Osteocyte (in vitro differentiated cells): Measurements from ENCODE around the gene KRT73. TPM values are rescaled to one million over a fixed set of nuclear protein-coding genes. Genes with fewer than 3 reads are reported as not detected.
A peak's percentile ranks its signal among the peaks of the same experiment; 100 is the strongest.

ENCODE experiments used
- DNase-seq: peaks from one replicate; pipeline ENCODE4 v3.0.0; 2021; ENCODE audit warnings: mixed read lengths; ENCODE audit not compliant: unreplicated experiment; ENCODE audit errors: extremely low spot score
- H3K27ac Mint-ChIP-seq: one replicate; pipeline ENCODE4 v1.8.0; 2021; ENCODE audit warnings: mild to moderate bottlenecking, mixed read lengths; ENCODE audit not compliant: unreplicated experiment
- H3K27me3 Mint-ChIP-seq: one replicate; pipeline ENCODE4 v1.8.0; 2021; ENCODE audit warnings: mixed read lengths; ENCODE audit not compliant: unreplicated experiment
- H3K36me3 Mint-ChIP-seq: one replicate; pipeline ENCODE4 v1.8.0; 2021; ENCODE audit warnings: mixed read lengths; ENCODE audit not compliant: unreplicated experiment
- H3K4me1 Mint-ChIP-seq: one replicate; pipeline ENCODE4 v1.8.0; 2021; ENCODE audit warnings: mixed read lengths; ENCODE audit not compliant: unreplicated experiment
- H3K4me3 Mint-ChIP-seq: one replicate; pipeline ENCODE4 v1.8.0; 2021; ENCODE audit warnings: mild to moderate bottlenecking, moderate library complexity, mixed read lengths; ENCODE audit not compliant: unreplicated experiment
- H3K9me3 Mint-ChIP-seq: one replicate; pipeline ENCODE4 v1.8.0; 2021; ENCODE audit warnings: mixed read lengths; ENCODE audit not compliant: unreplicated experiment
- total RNA-seq: library from RNA; stranded (reverse); gene quantifications from 2 replicates; pipeline ENCODE4 v1.2.1, GENCODE V29; 2021
- TF ChIP-seq, protein P1 (sequence below): fragments of 200-600 bp; sonication (generic); IDR thresholded peaks from 2 replicates; pipeline ENCODE4 v1.5.0; 2021; ENCODE audit warnings: antibody characterized with exemption, mild to moderate bottlenecking, moderate library complexity

The KRT73 gene
- total RNA-seq, 1 donor from 2014 or later = not detected

- Mint-ChIP-seq H3K4me1 (no peaks in the 10 kb centered on the region), H3K27ac (no peak overlapping the region), H3K27me3 (peaks cover 45% of the 10 kb centered on the region), H3K9me3 (no peaks in the 10 kb centered on the region), H3K36me3 (no peaks in the 10 kb centered on the region), H3K4me3 (no peak overlapping the region)
- TF ChIP-seq, protein P1, sequence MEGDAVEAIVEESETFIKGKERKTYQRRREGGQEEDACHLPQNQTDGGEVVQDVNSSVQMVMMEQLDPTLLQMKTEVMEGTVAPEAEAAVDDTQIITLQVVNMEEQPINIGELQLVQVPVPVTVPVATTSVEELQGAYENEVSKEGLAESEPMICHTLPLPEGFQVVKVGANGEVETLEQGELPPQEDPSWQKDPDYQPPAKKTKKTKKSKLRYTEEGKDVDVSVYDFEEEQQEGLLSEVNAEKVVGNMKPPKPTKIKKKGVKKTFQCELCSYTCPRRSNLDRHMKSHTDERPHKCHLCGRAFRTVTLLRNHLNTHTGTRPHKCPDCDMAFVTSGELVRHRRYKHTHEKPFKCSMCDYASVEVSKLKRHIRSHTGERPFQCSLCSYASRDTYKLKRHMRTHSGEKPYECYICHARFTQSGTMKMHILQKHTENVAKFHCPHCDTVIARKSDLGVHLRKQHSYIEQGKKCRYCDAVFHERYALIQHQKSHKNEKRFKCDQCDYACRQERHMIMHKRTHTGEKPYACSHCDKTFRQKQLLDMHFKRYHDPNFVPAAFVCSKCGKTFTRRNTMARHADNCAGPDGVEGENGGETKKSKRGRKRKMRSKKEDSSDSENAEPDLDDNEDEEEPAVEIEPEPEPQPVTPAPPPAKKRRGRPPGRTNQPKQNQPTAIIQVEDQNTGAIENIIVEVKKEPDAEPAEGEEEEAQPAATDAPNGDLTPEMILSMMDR = no peak
- peak; percentile 67 for DNase-seq
Observed at GRCh38 chr12:52647601-52648000, 29.2 kb upstream of the KRT73 start.

- TF ChIP-seq, protein P1 = no peak
- peaks cover 47% of the 10 kb centered on the region for H3K27me3 Mint-ChIP-seq
- no peak overlapping the region for H3K4me3 Mint-ChIP-seq
- no peaks in the 10 kb centered on the region for H3K36me3 Mint-ChIP-seq
- H3K9me3 Mint-ChIP-seq = no peaks in the 10 kb centered on the region
- no peak overlapping the region for H3K27ac Mint-ChIP-seq
- H3K4me1 Mint-ChIP-seq = no peaks in the 10 kb centered on the region
- DNase-seq = peak; percentile 79
Observed at GRCh38 chr12:52646613-52647012, 28.3 kb upstream of the KRT73 start.

DNA sequence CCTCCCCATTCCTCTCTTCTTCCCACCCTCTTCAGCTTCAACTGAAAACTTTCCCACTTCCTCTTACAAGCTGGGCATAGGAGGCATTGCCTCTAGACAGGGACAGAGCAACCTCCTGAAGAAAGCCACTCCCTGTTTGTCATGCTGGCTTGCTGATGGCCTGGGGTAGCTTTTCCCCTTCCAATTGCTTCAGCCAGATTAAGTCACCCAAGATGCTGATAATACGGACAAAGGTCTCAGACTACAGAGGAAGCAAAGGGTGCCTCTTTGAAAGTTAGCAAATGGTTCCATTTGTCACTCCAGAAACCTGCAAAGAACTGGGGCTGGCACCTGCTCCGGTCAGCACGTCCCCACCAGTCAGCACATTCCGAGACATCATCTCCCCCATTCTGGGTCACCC lies 27.6 kb upstream of the KRT73 start:
- no peaks in the 10 kb centered on the region for H3K9me3 Mint-ChIP-seq
- TF ChIP-seq, protein P1 = no peak
- no peak overlapping the region for H3K27ac Mint-ChIP-seq
- H3K36me3 Mint-ChIP-seq = no peaks in the 10 kb centered on the region
- H3K27me3 Mint-ChIP-seq = peaks cover 52% of the 10 kb centered on the region
- no peaks in the 10 kb centered on the region for H3K4me1 Mint-ChIP-seq
- peak; percentile 60 for DNase-seq
- no peak overlapping the region for H3K4me3 Mint-ChIP-seq

GRCh38 chr12:52645120-52645761 lies 26.9 kb upstream of the KRT73 start:
- no peak overlapping the region for H3K4me3 Mint-ChIP-seq
- H3K9me3 Mint-ChIP-seq = no peaks in the 10 kb centered on the region
- H3K27ac Mint-ChIP-seq = no peak overlapping the region
- TF ChIP-seq, protein P1 = no peak
- no peaks in the 10 kb centered on the region for H3K4me1 Mint-ChIP-seq
- no peaks in the 10 kb centered on the region for H3K36me3 Mint-ChIP-seq
- H3K27me3 Mint-ChIP-seq = peaks cover 56% of the 10 kb centered on the region
- DNase-seq = peak; percentile 76

DNA sequence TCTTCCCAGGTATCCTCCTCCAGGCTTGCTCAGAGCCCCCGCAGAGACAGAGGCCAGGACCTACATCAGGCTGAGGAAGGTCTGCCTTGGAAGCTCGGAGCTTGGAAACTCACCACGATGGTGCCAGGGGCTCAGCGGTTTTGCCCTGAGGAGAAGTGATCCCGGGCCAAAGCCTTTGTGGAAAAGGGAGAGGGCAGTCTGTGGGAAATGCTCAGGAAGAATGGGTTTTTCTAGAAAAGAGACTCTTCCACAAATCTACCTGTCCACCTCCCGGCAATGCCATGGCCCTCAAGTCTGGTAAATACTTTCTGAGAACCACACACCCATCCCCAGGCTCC lies 25.7 kb upstream of the KRT73 start:
- Mint-ChIP-seq H3K36me3 (no peaks in the 10 kb centered on the region), H3K4me1 (no peaks in the 10 kb centered on the region), H3K27ac (no peak overlapping the region), H3K4me3 (no peak overlapping the region), H3K27me3 (peaks cover 55% of the 10 kb centered on the region), H3K9me3 (no peaks in the 10 kb centered on the region)
- peak; percentile 77 for DNase-seq
- TF ChIP-seq, protein P1 = no peak
